Astrocyte (in vitro differentiated cells and primary cell): ENCODE measurements around the gene ZDHHC11B.
"Not testable (repeated sequence)": the region's sequence is repeated elsewhere in the genome, so short reads cannot be mapped to it uniquely, and the experiment has no call there.

Experiments
- EZH2 ChIP-seq: IDR thresholded peaks from 2 replicates; pipeline ENCODE4 v1.6.1; 2012; ENCODE audit warnings: mild to moderate bottlenecking, low read length, inconsistent platforms; ENCODE audit not compliant: insufficient read depth
- TF ChIP-seq, protein P1 (sequence below): IDR thresholded peaks from 2 replicates; pipeline ENCODE4 v1.5.1; 2011; ENCODE audit warnings: low read depth, mild to moderate bottlenecking, inconsistent platforms, low read length, moderate library complexity; ENCODE audit not compliant: insufficient read depth

DNA sequence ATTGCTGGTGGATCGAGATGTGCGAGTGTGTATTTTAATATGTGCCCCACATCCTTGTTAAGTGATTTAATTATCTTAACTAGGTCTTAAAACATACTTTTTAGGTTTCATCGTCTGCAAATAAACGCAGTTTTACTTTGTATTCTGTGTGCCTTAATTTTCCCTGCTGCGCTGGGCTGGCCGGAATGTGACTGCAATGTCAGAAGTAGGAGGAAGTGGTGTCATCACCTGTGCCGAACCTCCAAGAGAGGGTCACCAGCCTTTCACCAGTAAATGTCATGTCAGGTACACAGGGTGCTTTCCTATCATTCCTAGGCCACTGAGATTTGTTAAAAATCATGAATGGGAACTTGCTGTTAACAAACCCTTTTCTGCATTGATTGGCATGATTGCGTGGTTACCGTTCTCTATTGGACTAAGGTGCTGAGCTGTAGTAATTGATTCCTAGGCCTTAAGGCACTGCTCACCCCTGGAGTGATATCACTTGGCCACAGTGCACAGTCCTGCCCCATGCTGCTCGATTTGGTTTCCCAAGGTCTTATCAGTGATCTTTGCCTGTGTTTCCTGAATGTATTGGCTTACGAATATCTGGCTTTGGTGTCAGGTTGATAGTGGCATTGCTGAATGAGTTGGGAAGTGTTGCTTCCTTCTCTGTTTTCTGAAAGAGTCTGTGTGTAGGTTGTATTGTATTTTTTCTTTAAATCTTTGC lies 40.7 kb downstream of the ZDHHC11B start:
- TF ChIP-seq, protein P1, sequence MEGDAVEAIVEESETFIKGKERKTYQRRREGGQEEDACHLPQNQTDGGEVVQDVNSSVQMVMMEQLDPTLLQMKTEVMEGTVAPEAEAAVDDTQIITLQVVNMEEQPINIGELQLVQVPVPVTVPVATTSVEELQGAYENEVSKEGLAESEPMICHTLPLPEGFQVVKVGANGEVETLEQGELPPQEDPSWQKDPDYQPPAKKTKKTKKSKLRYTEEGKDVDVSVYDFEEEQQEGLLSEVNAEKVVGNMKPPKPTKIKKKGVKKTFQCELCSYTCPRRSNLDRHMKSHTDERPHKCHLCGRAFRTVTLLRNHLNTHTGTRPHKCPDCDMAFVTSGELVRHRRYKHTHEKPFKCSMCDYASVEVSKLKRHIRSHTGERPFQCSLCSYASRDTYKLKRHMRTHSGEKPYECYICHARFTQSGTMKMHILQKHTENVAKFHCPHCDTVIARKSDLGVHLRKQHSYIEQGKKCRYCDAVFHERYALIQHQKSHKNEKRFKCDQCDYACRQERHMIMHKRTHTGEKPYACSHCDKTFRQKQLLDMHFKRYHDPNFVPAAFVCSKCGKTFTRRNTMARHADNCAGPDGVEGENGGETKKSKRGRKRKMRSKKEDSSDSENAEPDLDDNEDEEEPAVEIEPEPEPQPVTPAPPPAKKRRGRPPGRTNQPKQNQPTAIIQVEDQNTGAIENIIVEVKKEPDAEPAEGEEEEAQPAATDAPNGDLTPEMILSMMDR, result not testable (repeated sequence)
- TF ChIP-seq EZH2, result not testable (repeated sequence)
